ENCODE measurements around the gene EXD2.

GRCh38 chr14:69285661-69286255 is 94.5 kb downstream of the EXD2 start:
- TF ChIP-seq CTCF (IDR thresholded peaks at IDR 0.05) (no peak), SIN3A (IDR thresholded peaks at IDR 0.05; ENCODE audit: borderline replicate concordance, insufficient read depth, low read depth, low read length) (no peak), TCF7L2 (IDR thresholded peaks at IDR 0.05; ENCODE audit: low read depth, low read length) (no peak), POLR2AphosphoS5 (IDR thresholded peaks at IDR 0.05; ENCODE audit: low read depth, low read length) (no peak)

Measured in Panc1 (cell line).